ENCODE measurements around the gene ZBTB7C. TPM values are rescaled to one million over a fixed set of nuclear protein-coding genes. Genes with fewer than 3 reads are reported as not detected.

The ZBTB7C gene
- total and polyA plus RNA-seq, 9 of the 15 experiments (the other 6 are each of a cell fraction or from before 2014, with no cell fraction given), result not detected

DNA sequence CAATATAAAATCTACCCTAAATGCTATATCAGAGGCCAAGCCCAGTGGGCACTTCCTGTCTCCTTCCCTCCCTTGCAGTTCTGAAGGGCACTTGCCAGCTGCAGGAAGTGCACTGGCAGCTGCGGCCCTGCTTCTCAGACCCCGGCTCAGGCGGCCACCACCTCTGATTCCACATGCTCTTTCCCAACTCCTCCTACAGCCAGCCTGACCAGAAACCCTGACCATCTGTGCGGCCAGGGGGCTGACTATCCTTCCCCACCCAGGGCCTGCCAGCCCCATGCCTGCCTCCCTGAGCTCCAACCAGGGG is 88.6 kb downstream of the ZBTB7C start:
- FAIRE-seq, result no peak
- ChIA-PET CTCF (ENCODE audit: low intra/inter-chr PET ratio) (no interaction called here), POLR2A (interaction anchor here (0.5 kb wide), 1 partner anchor 9 kb away, joined by 3 read pairs; no protein-coding TSS in a partner anchor)
- H3K79me2 ChIP-seq (ENCODE audit: control insufficient read depth, insufficient read depth, low read length), result no peaks in the 10 kb centered on the region
- H3K4me3 ChIP-seq, result no peak overlapping the region
- no peaks in the 10 kb centered on the region for H3K4me1 ChIP-seq (replicated peaks in 1 of 2; ENCODE audit: control insufficient read depth in 2 of 2, insufficient read depth in 2 of 2, low read length in 2 of 2)
- no peaks in the 10 kb centered on the region for H3K9me3 ChIP-seq (replicated peaks; ENCODE audit: control insufficient read depth, insufficient read depth, low read depth, low read length)
- no peaks in the 10 kb centered on the region for H3K36me3 ChIP-seq (ENCODE audit: control insufficient read depth, insufficient read depth, low read length)
- intact Hi-C loops (cut with micrococcal nuclease), result no loop called here
- H3K4me2 ChIP-seq (ENCODE audit: insufficient read depth, low read length), result no peak overlapping the region
- no peak overlapping the region for H2AFZ ChIP-seq (ENCODE audit: low read depth, low read length)
- H3K27me3 ChIP-seq (ENCODE audit: control insufficient read depth in 2 of 2, insufficient read depth in 2 of 2, low read length in 2 of 2), result peaks cover 0 to 3% of the 10 kb centered on the region in 2 experiments; a peak in 1 of 5 replicates
- WGBS (ENCODE audit: insufficient coverage, low coverage, missing lambda C conversion rate), result 0% methylated on average over 3 of the region's 4 CpGs
- H3K27ac ChIP-seq (ENCODE audit: extremely low read depth, low read depth, low read length), result no peak overlapping the region
- no peaks in the 10 kb centered on the region for H4K20me1 ChIP-seq (replicated peaks; ENCODE audit: control insufficient read depth, insufficient read depth, low read length)
- in situ Hi-C loops (cut with MboI), result no loop called here
- no peaks in the 10 kb centered on the region for H3K9me1 ChIP-seq (ENCODE audit: control insufficient read depth, insufficient read depth, low read length)
- no peak overlapping the region; a peak in 1 of 4 replicates for H3K9ac ChIP-seq (ENCODE audit: insufficient read depth in 1 of 2, low read depth in 2 of 2, low read length in 2 of 2)
- BruUV-seq (replicated peaks), result no TSS peak
- no peak for DNase-seq (ENCODE audit: extremely low read depth in 1 of 4, low spot score in 3 of 4)
- TF ChIP-seq EHMT2 (IDR thresholded peaks at IDR 0.05), result no peak
- TF ChIP-seq RAD21 (CRISPR knock-in tag; conservative IDR thresholded peaks at IDR 0.05 in 1 of 2, IDR thresholded peaks at IDR 0.05 in 1 of 2), result no peak
- no peak for TF ChIP-seq RHOXF2B (CRISPR knock-in tag; conservative IDR thresholded peaks at IDR 0.05)
- TF ChIP-seq, protein P1, sequence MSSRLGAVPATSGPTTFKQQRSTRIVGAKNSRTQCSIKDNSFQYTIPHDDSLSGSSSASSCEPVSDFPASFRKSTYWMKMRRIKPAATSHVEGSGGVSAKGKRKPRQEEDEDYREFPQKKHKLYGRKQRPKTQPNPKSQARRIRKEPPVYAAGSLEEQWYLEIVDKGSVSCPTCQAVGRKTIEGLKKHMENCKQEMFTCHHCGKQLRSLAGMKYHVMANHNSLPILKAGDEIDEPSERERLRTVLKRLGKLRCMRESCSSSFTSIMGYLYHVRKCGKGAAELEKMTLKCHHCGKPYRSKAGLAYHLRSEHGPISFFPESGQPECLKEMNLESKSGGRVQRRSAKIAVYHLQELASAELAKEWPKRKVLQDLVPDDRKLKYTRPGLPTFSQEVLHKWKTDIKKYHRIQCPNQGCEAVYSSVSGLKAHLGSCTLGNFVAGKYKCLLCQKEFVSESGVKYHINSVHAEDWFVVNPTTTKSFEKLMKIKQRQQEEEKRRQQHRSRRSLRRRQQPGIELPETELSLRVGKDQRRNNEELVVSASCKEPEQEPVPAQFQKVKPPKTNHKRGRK (tag; IDR thresholded peaks at IDR 0.05), result no peak
- no peak for TF ChIP-seq MEIS2 (IDR thresholded peaks at IDR 0.05; ENCODE audit: partially characterized antibody)
- no peak for TF ChIP-seq NCOA6 (IDR thresholded peaks at IDR 0.05)
- no peak for TF ChIP-seq TSC22D4 (tag; IDR thresholded peaks at IDR 0.05)
- no peak for TF ChIP-seq GATAD2B (IDR thresholded peaks at IDR 0.05; ENCODE audit: borderline replicate concordance)
- TF ChIP-seq, protein P2, sequence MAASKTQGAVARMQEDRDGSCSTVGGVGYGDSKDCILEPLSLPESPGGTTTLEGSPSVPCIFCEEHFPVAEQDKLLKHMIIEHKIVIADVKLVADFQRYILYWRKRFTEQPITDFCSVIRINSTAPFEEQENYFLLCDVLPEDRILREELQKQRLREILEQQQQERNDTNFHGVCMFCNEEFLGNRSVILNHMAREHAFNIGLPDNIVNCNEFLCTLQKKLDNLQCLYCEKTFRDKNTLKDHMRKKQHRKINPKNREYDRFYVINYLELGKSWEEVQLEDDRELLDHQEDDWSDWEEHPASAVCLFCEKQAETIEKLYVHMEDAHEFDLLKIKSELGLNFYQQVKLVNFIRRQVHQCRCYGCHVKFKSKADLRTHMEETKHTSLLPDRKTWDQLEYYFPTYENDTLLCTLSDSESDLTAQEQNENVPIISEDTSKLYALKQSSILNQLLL (CRISPR knock-in tag; IDR thresholded peaks at IDR 0.05; ENCODE audit: borderline replicate concordance), result no peak
- no peak for TF ChIP-seq ZC3H8 (IDR thresholded peaks at IDR 0.05)
- TF ChIP-seq ZNF717 (CRISPR knock-in tag; IDR thresholded peaks at IDR 0.05), result no peak
- TF ChIP-seq RNF2 (IDR thresholded peaks at IDR 0.05), result no peak
- no peak for TF ChIP-seq ZNF133 (CRISPR knock-in tag; IDR thresholded peaks at IDR 0.05)
- no peak for TF ChIP-seq KHSRP (IDR thresholded peaks at IDR 0.05)
- TF ChIP-seq YBX1 (IDR thresholded peaks at IDR 0.05), result no peak
- ATAC-seq, result no peak

Data from K562 (cell line).